ENCODE measurements around the gene AURKB. TPM values are rescaled to one million over a fixed set of nuclear protein-coding genes. Genes with fewer than 3 reads are reported as not detected.

Gene AURKB
- total RNA-seq, 2 experiments from 2014 or later: 0.56 to 1.4 TPM

GRCh38 chr17:8210761-8211458, 535 bp upstream of the AURKB start:
- H3K4me3 Mint-ChIP-seq: peak overlapping the region; percentile 90
- Histone ChIP-seq H3K4me1 (ENCODE audit: insufficient read depth, low read length) (peaks cover 16% of the 10 kb centered on the region), H3K9me3 (ENCODE audit: control insufficient read depth in 1 of 2, insufficient read depth in 1 of 2, low read length in 2 of 2) (no peaks in the 10 kb centered on the region), H3K4me3 (ENCODE audit: low read length) (peak overlapping the region; percentile 76), H3K27me3 (ENCODE audit: control insufficient read depth in 1 of 2, insufficient read depth in 2 of 2, low read length in 2 of 2) (no peaks in the 10 kb centered on the region), H3K27ac (ENCODE audit: low read depth in 1 of 2, low read length in 2 of 2) (peak overlapping the region; percentile 40 to 50), H3K36me3 (ENCODE audit: insufficient read depth, low read length) (no peaks in the 10 kb centered on the region)
- peak overlapping the region; percentile 27 for H3K27ac Mint-ChIP-seq
- intact Hi-C loops (cut with DNase I, micrococcal nuclease): loop anchor here (1.0 to 5.0 kb wide), 2 partner anchors 11 to 36 kb away; partner anchors contain the start of genes CTC1 (in 2 of the 2) and PFAS (in 2 of the 2)
- ChIA-PET POLR2A (interaction anchor here (0.6 to 8.7 kb wide), 16 partner anchors 8 to 91 kb away, joined by 3 to 109 read pairs (median 8); partner anchors contain the start of genes BORCS6, CTC1 and PFAS), CTCF (interaction anchor here (1.2 to 1.8 kb wide), 7 partner anchors 10 to 137 kb away, joined by 3 to 6 read pairs (median 5); partner anchors contain the start of gene CTC1)
- H3K36me3 Mint-ChIP-seq (ENCODE audit: low read depth): no peaks in the 10 kb centered on the region
- DNase-seq (no peak), ATAC-seq (ENCODE audit: poor library complexity) (peak; percentile 47)
- H3K9me3 Mint-ChIP-seq: no peaks in the 10 kb centered on the region
- TF ChIP-seq CTCF (IDR thresholded peaks at IDR 0.05): no peak
- H3K27me3 Mint-ChIP-seq: no peaks in the 10 kb centered on the region
- peaks cover 19% of the 10 kb centered on the region for H3K4me1 Mint-ChIP-seq (ENCODE audit: low read depth)

- H3K36me3 Mint-ChIP-seq (ENCODE audit: low read depth): no peaks in the 10 kb centered on the region
- H3K27me3 ChIP-seq (ENCODE audit: control insufficient read depth in 1 of 2, insufficient read depth in 2 of 2, low read length in 2 of 2): no peaks in the 10 kb centered on the region
- ATAC-seq (ENCODE audit: poor library complexity) (no peak), DNase-seq (no peak)
- intact Hi-C loops (cut with DNase I, micrococcal nuclease): no loop called here
- H3K4me3 ChIP-seq (ENCODE audit: low read length): no peak overlapping the region
- H3K27ac ChIP-seq (ENCODE audit: low read depth in 1 of 2, low read length in 2 of 2): no peak overlapping the region
- peaks cover 16% of the 10 kb centered on the region for H3K4me1 ChIP-seq (ENCODE audit: insufficient read depth, low read length)
- H3K4me1 Mint-ChIP-seq (ENCODE audit: low read depth): peaks cover 17% of the 10 kb centered on the region
- no peaks in the 10 kb centered on the region for H3K9me3 ChIP-seq (ENCODE audit: control insufficient read depth in 1 of 2, insufficient read depth in 1 of 2, low read length in 2 of 2)
- H3K27ac Mint-ChIP-seq: no peak overlapping the region
- no peak for TF ChIP-seq CTCF (IDR thresholded peaks at IDR 0.05)
- H3K4me3 Mint-ChIP-seq: no peak overlapping the region
- no peaks in the 10 kb centered on the region for H3K36me3 ChIP-seq (ENCODE audit: insufficient read depth, low read length)
- CTCF ChIA-PET: no interaction called here
- no peaks in the 10 kb centered on the region for H3K9me3 Mint-ChIP-seq
- no peaks in the 10 kb centered on the region for H3K27me3 Mint-ChIP-seq
- POLR2A ChIA-PET: interaction anchor here (1.3 to 8.7 kb wide), 2 partner anchors 16 to 41 kb away, joined by 5 to 109 read pairs; partner anchors contain the start of gene CTC1
Measured at GRCh38 chr17:8206536-8206935, 3.8 kb downstream of the AURKB start.

- H3K9me3 ChIP-seq (ENCODE audit: control insufficient read depth in 1 of 2, insufficient read depth in 1 of 2, low read length in 2 of 2): no peaks in the 10 kb centered on the region
- no peaks in the 10 kb centered on the region for H3K36me3 ChIP-seq (ENCODE audit: insufficient read depth, low read length)
- intact Hi-C loops (cut with DNase I, micrococcal nuclease): no loop called here
- no peaks in the 10 kb centered on the region for H3K36me3 Mint-ChIP-seq (ENCODE audit: low read depth)
- H3K27ac ChIP-seq (ENCODE audit: low read depth in 1 of 2, low read length in 2 of 2): no peak overlapping the region
- no peaks in the 10 kb centered on the region for H3K27me3 Mint-ChIP-seq
- no peak for ATAC-seq (ENCODE audit: poor library complexity)
- H3K4me1 ChIP-seq (ENCODE audit: insufficient read depth, low read length): peaks cover 8% of the 10 kb centered on the region
- no peak overlapping the region for H3K4me3 ChIP-seq (ENCODE audit: low read length)
- TF ChIP-seq CTCF (IDR thresholded peaks at IDR 0.05): no peak
- DNase-seq: no peak
- CTCF ChIA-PET: interaction anchor here (0.5 kb wide), 1 partner anchor 20 kb away, joined by 3 read pairs; no protein-coding TSS in a partner anchor
- POLR2A ChIA-PET: interaction anchor here (8.7 kb wide), 1 partner anchor 17 kb away, joined by 109 read pairs; no protein-coding TSS in a partner anchor
- H3K4me1 Mint-ChIP-seq (ENCODE audit: low read depth): peaks cover 7% of the 10 kb centered on the region
- H3K9me3 Mint-ChIP-seq: no peaks in the 10 kb centered on the region
- no peaks in the 10 kb centered on the region for H3K27me3 ChIP-seq (ENCODE audit: control insufficient read depth in 1 of 2, insufficient read depth in 2 of 2, low read length in 2 of 2)
- no peak overlapping the region for H3K27ac Mint-ChIP-seq
- H3K4me3 Mint-ChIP-seq: no peak overlapping the region
Measured at GRCh38 chr17:8204761-8205555, 5.4 kb downstream of the AURKB start.

Data from CD4-positive, alpha-beta T cell (primary cell).